Measurements from ENCODE around the gene UBE2QL1. TPM values are rescaled to one million over a fixed set of nuclear protein-coding genes. Genes with fewer than 3 reads are reported as not detected.

Gene UBE2QL1
- total RNA-seq, 1 experiment from 2014 or later = 0.50 TPM

DNA sequence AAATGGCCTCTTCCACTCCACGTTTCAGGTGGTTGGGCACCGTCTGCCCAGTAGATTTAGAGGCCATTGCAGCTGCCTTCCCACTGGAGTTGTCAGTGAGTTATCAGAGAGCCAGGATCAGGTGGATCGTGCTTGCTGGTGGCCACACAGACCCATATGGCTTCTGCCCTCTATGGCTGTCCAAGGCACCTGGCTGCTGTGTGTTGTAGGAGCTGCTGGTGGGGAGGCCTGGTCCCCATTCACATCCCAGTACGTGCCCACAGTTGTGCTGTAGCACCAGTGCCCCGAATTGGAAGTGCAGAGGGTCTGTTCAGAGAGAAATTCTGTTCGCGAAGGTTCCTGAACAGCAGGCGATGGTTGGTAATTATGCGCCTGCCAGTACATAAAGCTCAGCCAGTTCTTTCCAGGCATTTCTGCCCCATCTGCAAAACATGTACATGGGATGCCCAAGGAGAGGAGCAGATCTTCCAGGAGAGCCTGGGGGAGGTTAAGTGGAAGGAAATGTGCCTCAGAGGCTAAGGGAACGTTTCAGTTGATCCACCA lies 41.1 kb downstream of the UBE2QL1 start:
- ATAC-seq (no peak), DNase-seq (ENCODE audit: low spot score) (no peak)
- TF ChIP-seq HMGA2 (CRISPR knock-in tag; IDR thresholded peaks at IDR 0.05) (no peak), ZNF219 (CRISPR knock-in tag; IDR thresholded peaks at IDR 0.05; ENCODE audit: borderline replicate concordance) (no peak), GTF2I (CRISPR knock-in tag; conservative IDR thresholded peaks at IDR 0.05) (no peak), TEAD4 (CRISPR knock-in tag; IDR thresholded peaks at IDR 0.05) (no peak), ZNF396 (CRISPR knock-in tag; IDR thresholded peaks at IDR 0.05; ENCODE audit: borderline replicate concordance) (no peak), CBFB (CRISPR knock-in tag; IDR thresholded peaks at IDR 0.05; ENCODE audit: low read depth) (no peak), ZBTB21 (CRISPR knock-in tag; IDR thresholded peaks at IDR 0.05; ENCODE audit: borderline replicate concordance) (no peak), NFATC4 (CRISPR knock-in tag; IDR thresholded peaks at IDR 0.05) (no peak)
- TF ChIP-seq, protein P1, sequence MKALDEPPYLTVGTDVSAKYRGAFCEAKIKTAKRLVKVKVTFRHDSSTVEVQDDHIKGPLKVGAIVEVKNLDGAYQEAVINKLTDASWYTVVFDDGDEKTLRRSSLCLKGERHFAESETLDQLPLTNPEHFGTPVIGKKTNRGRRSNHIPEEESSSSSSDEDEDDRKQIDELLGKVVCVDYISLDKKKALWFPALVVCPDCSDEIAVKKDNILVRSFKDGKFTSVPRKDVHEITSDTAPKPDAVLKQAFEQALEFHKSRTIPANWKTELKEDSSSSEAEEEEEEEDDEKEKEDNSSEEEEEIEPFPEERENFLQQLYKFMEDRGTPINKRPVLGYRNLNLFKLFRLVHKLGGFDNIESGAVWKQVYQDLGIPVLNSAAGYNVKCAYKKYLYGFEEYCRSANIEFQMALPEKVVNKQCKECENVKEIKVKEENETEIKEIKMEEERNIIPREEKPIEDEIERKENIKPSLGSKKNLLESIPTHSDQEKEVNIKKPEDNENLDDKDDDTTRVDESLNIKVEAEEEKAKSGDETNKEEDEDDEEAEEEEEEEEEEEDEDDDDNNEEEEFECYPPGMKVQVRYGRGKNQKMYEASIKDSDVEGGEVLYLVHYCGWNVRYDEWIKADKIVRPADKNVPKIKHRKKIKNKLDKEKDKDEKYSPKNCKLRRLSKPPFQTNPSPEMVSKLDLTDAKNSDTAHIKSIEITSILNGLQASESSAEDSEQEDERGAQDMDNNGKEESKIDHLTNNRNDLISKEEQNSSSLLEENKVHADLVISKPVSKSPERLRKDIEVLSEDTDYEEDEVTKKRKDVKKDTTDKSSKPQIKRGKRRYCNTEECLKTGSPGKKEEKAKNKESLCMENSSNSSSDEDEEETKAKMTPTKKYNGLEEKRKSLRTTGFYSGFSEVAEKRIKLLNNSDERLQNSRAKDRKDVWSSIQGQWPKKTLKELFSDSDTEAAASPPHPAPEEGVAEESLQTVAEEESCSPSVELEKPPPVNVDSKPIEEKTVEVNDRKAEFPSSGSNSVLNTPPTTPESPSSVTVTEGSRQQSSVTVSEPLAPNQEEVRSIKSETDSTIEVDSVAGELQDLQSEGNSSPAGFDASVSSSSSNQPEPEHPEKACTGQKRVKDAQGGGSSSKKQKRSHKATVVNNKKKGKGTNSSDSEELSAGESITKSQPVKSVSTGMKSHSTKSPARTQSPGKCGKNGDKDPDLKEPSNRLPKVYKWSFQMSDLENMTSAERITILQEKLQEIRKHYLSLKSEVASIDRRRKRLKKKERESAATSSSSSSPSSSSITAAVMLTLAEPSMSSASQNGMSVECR (CRISPR knock-in tag; IDR thresholded peaks at IDR 0.05; ENCODE audit: borderline replicate concordance) = no peak

DNA sequence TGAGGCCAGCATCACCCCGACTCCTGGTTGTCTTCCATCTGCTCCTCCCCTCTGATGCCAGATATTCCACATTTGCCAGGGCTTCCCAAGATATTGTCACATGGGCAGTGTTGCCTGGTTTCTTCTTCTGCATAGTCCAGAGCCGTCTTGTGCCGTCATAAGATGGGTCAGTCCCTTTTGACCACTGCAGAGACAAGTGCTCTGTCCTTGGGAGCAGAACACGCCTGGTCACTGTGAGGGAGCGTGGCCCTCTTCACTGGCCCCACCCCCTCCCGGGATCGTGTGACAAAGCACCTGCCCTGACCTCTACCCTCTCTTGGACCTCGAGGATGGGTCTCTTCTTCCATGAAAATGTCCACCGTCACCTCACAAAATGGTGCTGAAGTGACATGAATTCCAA lies 41.6 kb downstream of the UBE2QL1 start:
- TF ChIP-seq NFATC4 (CRISPR knock-in tag; IDR thresholded peaks at IDR 0.05) (no peak), FOXJ3 (CRISPR knock-in tag; IDR thresholded peaks at IDR 0.05; ENCODE audit: borderline replicate concordance) (no peak), ZNF671 (CRISPR knock-in tag; IDR thresholded peaks at IDR 0.05) (no peak), SMAD3 (CRISPR knock-in tag; IDR thresholded peaks at IDR 0.05; ENCODE audit: borderline replicate concordance) (no peak), ZBTB21 (CRISPR knock-in tag; IDR thresholded peaks at IDR 0.05; ENCODE audit: borderline replicate concordance) (no peak), CBFB (CRISPR knock-in tag; IDR thresholded peaks at IDR 0.05; ENCODE audit: low read depth) (no peak), ZNF138 (CRISPR knock-in tag; conservative IDR thresholded peaks at IDR 0.05) (no peak), FOXP1 (CRISPR knock-in tag; IDR thresholded peaks at IDR 0.05; ENCODE audit: borderline replicate concordance) (no peak), GTF2I (CRISPR knock-in tag; conservative IDR thresholded peaks at IDR 0.05) (no peak), MXD4 (CRISPR knock-in tag; IDR thresholded peaks at IDR 0.05; ENCODE audit: borderline replicate concordance) (no peak), ELF4 (CRISPR knock-in tag; IDR thresholded peaks at IDR 0.05; ENCODE audit: low read depth) (no peak)
- TF ChIP-seq, protein P2, sequence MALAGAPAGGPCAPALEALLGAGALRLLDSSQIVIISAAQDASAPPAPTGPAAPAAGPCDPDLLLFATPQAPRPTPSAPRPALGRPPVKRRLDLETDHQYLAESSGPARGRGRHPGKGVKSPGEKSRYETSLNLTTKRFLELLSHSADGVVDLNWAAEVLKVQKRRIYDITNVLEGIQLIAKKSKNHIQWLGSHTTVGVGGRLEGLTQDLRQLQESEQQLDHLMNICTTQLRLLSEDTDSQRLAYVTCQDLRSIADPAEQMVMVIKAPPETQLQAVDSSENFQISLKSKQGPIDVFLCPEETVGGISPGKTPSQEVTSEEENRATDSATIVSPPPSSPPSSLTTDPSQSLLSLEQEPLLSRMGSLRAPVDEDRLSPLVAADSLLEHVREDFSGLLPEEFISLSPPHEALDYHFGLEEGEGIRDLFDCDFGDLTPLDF (CRISPR knock-in tag; IDR thresholded peaks at IDR 0.05) = no peak
- TF ChIP-seq, protein P1 (CRISPR knock-in tag; IDR thresholded peaks at IDR 0.05; ENCODE audit: borderline replicate concordance) = no peak
- TF ChIP-seq, protein P3, sequence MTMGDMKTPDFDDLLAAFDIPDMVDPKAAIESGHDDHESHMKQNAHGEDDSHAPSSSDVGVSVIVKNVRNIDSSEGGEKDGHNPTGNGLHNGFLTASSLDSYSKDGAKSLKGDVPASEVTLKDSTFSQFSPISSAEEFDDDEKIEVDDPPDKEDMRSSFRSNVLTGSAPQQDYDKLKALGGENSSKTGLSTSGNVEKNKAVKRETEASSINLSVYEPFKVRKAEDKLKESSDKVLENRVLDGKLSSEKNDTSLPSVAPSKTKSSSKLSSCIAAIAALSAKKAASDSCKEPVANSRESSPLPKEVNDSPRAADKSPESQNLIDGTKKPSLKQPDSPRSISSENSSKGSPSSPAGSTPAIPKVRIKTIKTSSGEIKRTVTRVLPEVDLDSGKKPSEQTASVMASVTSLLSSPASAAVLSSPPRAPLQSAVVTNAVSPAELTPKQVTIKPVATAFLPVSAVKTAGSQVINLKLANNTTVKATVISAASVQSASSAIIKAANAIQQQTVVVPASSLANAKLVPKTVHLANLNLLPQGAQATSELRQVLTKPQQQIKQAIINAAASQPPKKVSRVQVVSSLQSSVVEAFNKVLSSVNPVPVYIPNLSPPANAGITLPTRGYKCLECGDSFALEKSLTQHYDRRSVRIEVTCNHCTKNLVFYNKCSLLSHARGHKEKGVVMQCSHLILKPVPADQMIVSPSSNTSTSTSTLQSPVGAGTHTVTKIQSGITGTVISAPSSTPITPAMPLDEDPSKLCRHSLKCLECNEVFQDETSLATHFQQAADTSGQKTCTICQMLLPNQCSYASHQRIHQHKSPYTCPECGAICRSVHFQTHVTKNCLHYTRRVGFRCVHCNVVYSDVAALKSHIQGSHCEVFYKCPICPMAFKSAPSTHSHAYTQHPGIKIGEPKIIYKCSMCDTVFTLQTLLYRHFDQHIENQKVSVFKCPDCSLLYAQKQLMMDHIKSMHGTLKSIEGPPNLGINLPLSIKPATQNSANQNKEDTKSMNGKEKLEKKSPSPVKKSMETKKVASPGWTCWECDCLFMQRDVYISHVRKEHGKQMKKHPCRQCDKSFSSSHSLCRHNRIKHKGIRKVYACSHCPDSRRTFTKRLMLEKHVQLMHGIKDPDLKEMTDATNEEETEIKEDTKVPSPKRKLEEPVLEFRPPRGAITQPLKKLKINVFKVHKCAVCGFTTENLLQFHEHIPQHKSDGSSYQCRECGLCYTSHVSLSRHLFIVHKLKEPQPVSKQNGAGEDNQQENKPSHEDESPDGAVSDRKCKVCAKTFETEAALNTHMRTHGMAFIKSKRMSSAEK (CRISPR knock-in tag; IDR thresholded peaks at IDR 0.05; ENCODE audit: borderline replicate concordance) = no peak
- Mint-ChIP-seq H3K36me3 (no peaks in the 10 kb centered on the region), H3K9me3 (no peaks in the 10 kb centered on the region), H3K4me1 (peaks cover 17% of the 10 kb centered on the region), H3K4me3 (no peak overlapping the region), H3K27ac (no peak overlapping the region), H3K27me3 (ENCODE audit: low read depth) (peaks cover 19% of the 10 kb centered on the region)
- no peak for DNase-seq (ENCODE audit: low spot score)
- POLR2A ChIA-PET = no interaction called here
- CTCF ChIA-PET = no interaction called here
- no peak for ATAC-seq

More for the DNA sequence above, 41.1 kb downstream of the UBE2QL1 start:
- CTCF ChIA-PET = no interaction called here
- Mint-ChIP-seq H3K4me1 (peaks cover 17% of the 10 kb centered on the region), H3K27me3 (ENCODE audit: low read depth) (peaks cover 19% of the 10 kb centered on the region), H3K36me3 (no peaks in the 10 kb centered on the region), H3K9me3 (no peaks in the 10 kb centered on the region), H3K27ac (no peak overlapping the region), H3K4me3 (no peak overlapping the region)
- POLR2A ChIA-PET = no interaction called here

All from WTC11 (cell line).